HepG2 (cell line): ENCODE results near the gene TNS1. TPM values are rescaled to one million over a fixed set of nuclear protein-coding genes. Genes with fewer than 3 reads are reported as not detected.

Experiments
- ATAC-seq: fragments of 200-7000 bp; cut with Tn5 transposase; 3 replicates; pipeline ENCODE4 v1.9.1; 2020; ENCODE audit warnings: mild to moderate bottlenecking, moderate library complexity
- BruUV-seq: library from RNA; stranded (reverse); fragments of 400-500 nt; replicated peaks from 2 replicates; lab custom pipeline; 2021; lab: Mats Ljungman, UMichigan
- CTCF ChIA-PET: fragments of 300-600 bp; formaldehyde crosslinking; extraction: SDS; loops from one replicate; lab custom pipeline; 2021; ENCODE audit warnings: low total read pairs, inconsistent platforms, low intra/inter-chr PET ratio; lab: Yijun Ruan, JAX
- POLR2A ChIA-PET: fragments of 350-600 bp; sonication (Branson Sonifier 250); formaldehyde crosslinking; loops from one replicate; lab custom pipeline; 2020; ENCODE audit warnings: antibody characterized with exemption, inconsistent platforms; lab: Yijun Ruan, JAX
- DNase-seq: peaks from one replicate; pipeline ENCODE4 v3.0.0-alpha.2; 2015; ENCODE audit warnings: low spot score
- FAIRE-seq: peaks from 3 replicates; lab custom pipeline; 2011; peaks lifted over from hg19 to GRCh38; lab: Jason Lieb, UNC
- H2AFZ ChIP-seq: one replicate; pipeline ENCODE4 v1.6.1; 2011; ENCODE audit warnings: low read length, inconsistent platforms
- H3K27ac ChIP-seq: fragments of 300-600 bp; 3 replicates; pipeline ENCODE4 v1.8.0; 2011; ENCODE audit warnings: mixed run types, mild to moderate bottlenecking, mixed read lengths, low read length, inconsistent platforms; ENCODE audit not compliant: insufficient read depth; ENCODE audit errors: extremely low read length
- H3K27me3 ChIP-seq, 2 experiments: fragments of 200-600 bp in 1 of 2; 2 replicates in 1 of 2; 3 replicates in 1 of 2; pipeline versions ENCODE4 v1.6.0 to v1.8.0; 2011; ENCODE audit warnings: low read length in 2 of 2, mild to moderate bottlenecking in 2 of 2, moderate library complexity in 2 of 2, inconsistent platforms in 1 of 2; ENCODE audit not compliant: insufficient read depth in 2 of 2, control insufficient read depth in 1 of 2
- H3K36me3 ChIP-seq, 2 experiments: fragments of 200-600 bp in 1 of 2; replicated peaks in 1 of 2; 2 replicates in 1 of 2; 3 replicates in 1 of 2; pipeline versions ENCODE4 v1.5.1 to v1.8.0; 2011; ENCODE audit warnings: low read length in 2 of 2, inconsistent platforms in 1 of 2; ENCODE audit not compliant: insufficient read depth in 2 of 2, control insufficient read depth in 1 of 2
- H3K4me1 ChIP-seq: 2 replicates; pipeline ENCODE4 v1.5.1; 2012; ENCODE audit warnings: low read length, inconsistent platforms; ENCODE audit not compliant: insufficient read depth
- H3K4me2 ChIP-seq: 2 replicates; pipeline ENCODE4 v1.6.0; 2011; ENCODE audit warnings: low read depth, low read length, inconsistent platforms
- H3K4me3 ChIP-seq, 3 experiments: fragments of 200-600 bp in 1 of 3; sonication (generic), shearing (Covaris generic) in 1 of 3; replicated peaks in 1 of 3; 2 replicates each; pipeline ENCODE4 v1.5.1; 2011 to 2016; ENCODE audit warnings: low read length in 3 of 3, inconsistent platforms in 2 of 3, low read depth in 2 of 3, mild to moderate bottlenecking in 2 of 3, control low read depth in 1 of 3, mixed read lengths in 1 of 3; ENCODE audit not compliant: insufficient read depth in 1 of 3
- H3K79me2 ChIP-seq: one replicate; pipeline ENCODE4 v1.6.1; 2011; ENCODE audit warnings: low read length, inconsistent platforms; ENCODE audit not compliant: insufficient read depth
- H3K9ac ChIP-seq: 2 replicates; pipeline ENCODE4 v1.6.0; 2011; ENCODE audit warnings: mild to moderate bottlenecking, low read depth, low read length, inconsistent platforms; ENCODE audit not compliant: insufficient read depth
- H3K9me3 ChIP-seq: 2 replicates; pipeline ENCODE4 v1.5.1; 2012; ENCODE audit warnings: mild to moderate bottlenecking, low read length
- H4K20me1 ChIP-seq: 2 replicates; pipeline ENCODE4 v1.6.0; 2011; ENCODE audit warnings: inconsistent platforms, mild to moderate bottlenecking, low read length, moderate library complexity; ENCODE audit not compliant: insufficient read depth
- ATF7-NPFF ChIP-seq: sonication (generic); formaldehyde crosslinking; IDR thresholded peaks from 2 replicates; pipeline ENCODE4 v1.8.1; 2023; ENCODE audit warnings: mild to moderate bottlenecking, low read depth, missing genetic modification reagents, moderate library complexity
- ESRRA ChIP-seq: sonication (generic); formaldehyde crosslinking; IDR thresholded peaks from 2 replicates; pipeline ENCODE4 v1.5.1; 2020; ENCODE audit warnings: mild to moderate bottlenecking, low read depth, missing genetic modification reagents
- HDAC1 ChIP-seq: sonication (generic); formaldehyde crosslinking; IDR thresholded peaks from 2 replicates; pipeline ENCODE4 v1.5.1; 2020; ENCODE audit warnings: mild to moderate bottlenecking, missing genetic modification reagents
- HNF4G ChIP-seq, 2 experiments: sonication (generic) in 1 of 2; formaldehyde crosslinking in 1 of 2; IDR thresholded peaks; 2 replicates each; pipeline versions ENCODE4 v1.4.0 to v1.6.1; 2011 to 2020; ENCODE audit warnings: borderline replicate concordance in 2 of 2, low read depth in 2 of 2, mild to moderate bottlenecking in 2 of 2, low read length in 1 of 2, missing genetic modification reagents in 1 of 2, moderate library complexity in 1 of 2
- IRX3 ChIP-seq: sonication (generic); formaldehyde crosslinking; IDR thresholded peaks from 2 replicates; pipeline ENCODE4 v1.8.1; 2023; ENCODE audit warnings: mild to moderate bottlenecking, low read depth, missing genetic modification reagents, borderline replicate concordance
- MBD4 ChIP-seq: IDR thresholded peaks from 2 replicates; pipeline ENCODE4 v1.6.1; 2012; ENCODE audit warnings: low read length, inconsistent platforms, borderline replicate concordance
- MTA1 ChIP-seq: sonication (generic); formaldehyde crosslinking; IDR thresholded peaks from 2 replicates; pipeline ENCODE4 v1.4.0; 2020; ENCODE audit warnings: missing genetic modification reagents, mild to moderate bottlenecking, borderline replicate concordance
- SMYD3 ChIP-seq: sonication (generic); formaldehyde crosslinking; IDR thresholded peaks from 2 replicates; pipeline ENCODE4 v1.8.1; 2023; ENCODE audit warnings: mild to moderate bottlenecking, missing genetic modification reagents
- SOX6 ChIP-seq, 2 experiments: fragments of 450-650 bp in 1 of 2; sonication (generic) in 1 of 2; formaldehyde crosslinking in 1 of 2; IDR thresholded peaks; 2 replicates each; pipeline versions ENCODE4 v1.4.0 to v1.6.1; 2017 to 2020; ENCODE audit warnings: antibody characterized with exemption in 1 of 2, mild to moderate bottlenecking in 1 of 2, missing genetic modification reagents in 1 of 2
- TBX3 ChIP-seq: fragments of 450-650 bp; IDR thresholded peaks from 2 replicates; pipeline ENCODE4 v1.6.1; 2017; ENCODE audit warnings: antibody characterized with exemption, mild to moderate bottlenecking, inconsistent platforms, borderline replicate concordance
- ZKSCAN1 ChIP-seq: fragments of 150-350 bp; IDR thresholded peaks from 2 replicates; pipeline ENCODE4 v1.6.1; 2014; ENCODE audit warnings: low read length
- ZNF10 ChIP-seq: sonication (generic); formaldehyde crosslinking; IDR thresholded peaks from 2 replicates; pipeline ENCODE4 v1.4.0; 2020; ENCODE audit warnings: mild to moderate bottlenecking, low read depth, missing genetic modification reagents, borderline replicate concordance
- ZNF282 ChIP-seq: fragments of 450-650 bp; IDR thresholded peaks from 2 replicates; pipeline ENCODE4 v1.6.1; 2018; ENCODE audit not compliant: partially characterized antibody
- ZNF296 ChIP-seq: sonication (generic); formaldehyde crosslinking; conservative IDR thresholded peaks from 2 replicates; pipeline ENCODE4 v1.5.0; 2020; ENCODE audit warnings: mild to moderate bottlenecking, missing genetic modification reagents
- ZNF737 ChIP-seq: sonication (generic); formaldehyde crosslinking; IDR thresholded peaks from 2 replicates; pipeline ENCODE4 v1.5.0; 2020; ENCODE audit warnings: missing genetic modification reagents, mild to moderate bottlenecking, borderline replicate concordance
- ZNF782 ChIP-seq: sonication (generic); formaldehyde crosslinking; IDR thresholded peaks from 2 replicates; pipeline ENCODE4 v1.4.0; 2020; ENCODE audit warnings: missing genetic modification reagents, mild to moderate bottlenecking, borderline replicate concordance
- ZSCAN25 ChIP-seq: sonication (generic); formaldehyde crosslinking; IDR thresholded peaks from 2 replicates; pipeline ENCODE4 v1.8.0; 2022; ENCODE audit warnings: mild to moderate bottlenecking, missing genetic modification reagents
- WGBS: methylation state at CpG from one replicate; pipeline ENCODE4 v1.1.6; 2017; ENCODE audit warnings: low lambda C conversion rate; 5-methylcytosine and 5-hydroxymethylcytosine counted together
- in situ Hi-C: cut with HindIII; loops from 2 replicates; pipeline ENCODE4 v1.10.0; 2017; ENCODE audit warnings: low pct_unique_long_range_greater_than_20kb; ENCODE audit not compliant: extremely low pct_ligation_motif_present
- intact Hi-C: fragments of 100-400 bp; cut with micrococcal nuclease; formaldehyde crosslinking; loops from one replicate; pipeline ENCODE4 v1.10.0; 2022; ENCODE audit not compliant: unreplicated experiment
- polyA plus RNA-seq, 8 experiments: library from polyadenylated mRNA; depleted of rRNA in 3 of 8; stranded (reverse) in 7 of 8; unstranded in 1 of 8; fragments of >200 nt; fragmentation: Illumina TruSeq in 4 of 8; extraction: Trizol in 4 of 8; gene quantifications; 2 replicates each; pipeline versions ENCODE4 v1.2.1 to v1.2.3, GENCODE V29; 2011 to 2016; ENCODE audit warnings: low read depth in 4 of 8, missing spikeins in 1 of 8, mixed read lengths in 1 of 8; ENCODE audit not compliant: insufficient read depth in 1 of 8
- total RNA-seq, 5 experiments: library from RNA; depleted of rRNA; stranded (reverse); fragments of >200 nt; fragmentation: Illumina TruSeq; extraction: Trizol; gene quantifications; 2 replicates each; pipeline ENCODE4 v1.2.3, GENCODE V29; 2016; ENCODE audit warnings: low read depth in 1 of 5
- TF ChIP-seq, protein P1 (sequence below): sonication (generic); formaldehyde crosslinking; IDR thresholded peaks from 2 replicates; pipeline ENCODE4 v1.4.0; 2020; ENCODE audit warnings: missing genetic modification reagents, borderline replicate concordance
- TF ChIP-seq, protein P2 (sequence below): sonication (generic); formaldehyde crosslinking; IDR thresholded peaks from 2 replicates; pipeline ENCODE4 v1.8.1; 2023; ENCODE audit warnings: mild to moderate bottlenecking, missing genetic modification reagents

The TNS1 gene
- total and polyA plus RNA-seq, 2 of the 13 experiments (the other 11 are each of a cell fraction or from before 2014, with no cell fraction given) = 1.9 to 118 TPM

DNA sequence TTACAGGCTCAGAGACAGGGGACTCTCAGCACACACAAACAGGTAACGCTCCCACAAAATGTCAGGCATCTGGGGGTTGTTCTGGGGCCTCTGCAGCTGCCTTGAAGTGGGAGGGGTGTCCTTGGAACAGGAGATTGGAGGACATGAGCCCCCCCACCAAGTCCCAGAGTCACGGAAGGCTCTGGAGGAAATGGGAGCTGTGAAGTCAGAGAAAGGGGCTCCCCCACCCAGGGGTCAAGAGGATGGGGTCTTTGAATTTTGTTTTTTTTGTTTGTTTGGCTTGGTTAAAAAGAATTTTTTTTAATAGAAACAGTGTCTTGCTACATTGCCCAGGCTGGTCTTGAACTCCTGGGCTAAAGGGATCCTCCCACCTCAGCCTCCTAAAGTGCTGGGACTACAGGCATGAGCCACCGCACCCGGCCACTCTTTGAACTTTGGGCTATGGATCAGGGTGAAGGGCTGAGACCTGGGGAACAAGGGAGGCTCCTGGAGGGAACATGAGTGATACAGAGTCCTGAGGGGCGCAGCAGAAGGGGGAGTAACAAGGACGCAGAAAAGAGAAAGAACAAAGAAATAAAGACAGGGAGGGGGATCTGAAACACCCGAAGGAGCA, 46.8 kb downstream of the TNS1 start:
- in situ Hi-C loops = no loop called here

More for the DNA sequence above, 46.8 kb downstream of the TNS1 start:
- ATAC-seq (no peak), FAIRE-seq (no peak), DNase-seq (no peak)
- Histone ChIP-seq H3K79me2 (no peaks in the 10 kb centered on the region), H3K36me3 (no peaks in the 10 kb centered on the region), H3K9ac (no peak overlapping the region), H3K4me1 (no peaks in the 10 kb centered on the region), H4K20me1 (no peaks in the 10 kb centered on the region), H3K4me3 (no peak overlapping the region), H3K9me3 (no peaks in the 10 kb centered on the region), H3K27me3 (peaks cover 5 to 74% of the 10 kb centered on the region in 2 experiments; a peak in 4 of 5 replicates), H3K4me2 (no peak overlapping the region), H2AFZ (no peak overlapping the region), H3K27ac (no peak overlapping the region)
- ChIA-PET CTCF (no interaction called here), POLR2A (no interaction called here)
- WGBS = 40% methylated on average over 7 of the region's 7 CpGs
- intact Hi-C loops = no loop called here
- BruUV-seq = no TSS peak
- no peak for TF ChIP-seq TBX3
- TF ChIP-seq SOX6 (IDR thresholded peaks at IDR 0.05) = no peak
- TF ChIP-seq SOX6 (CRISPR knock-in tag; IDR thresholded peaks at IDR 0.05) = no peak
- no peak for TF ChIP-seq ZNF282
- TF ChIP-seq ZNF10 (CRISPR knock-in tag) = no peak
- TF ChIP-seq IRX3 (CRISPR knock-in tag) = no peak
- no peak for TF ChIP-seq MBD4
- no peak for TF ChIP-seq ATF7-NPFF (CRISPR knock-in tag)
- no peak for TF ChIP-seq MTA1 (CRISPR knock-in tag)
- TF ChIP-seq ZNF737 (CRISPR knock-in tag) = no peak
- TF ChIP-seq, protein P1, sequence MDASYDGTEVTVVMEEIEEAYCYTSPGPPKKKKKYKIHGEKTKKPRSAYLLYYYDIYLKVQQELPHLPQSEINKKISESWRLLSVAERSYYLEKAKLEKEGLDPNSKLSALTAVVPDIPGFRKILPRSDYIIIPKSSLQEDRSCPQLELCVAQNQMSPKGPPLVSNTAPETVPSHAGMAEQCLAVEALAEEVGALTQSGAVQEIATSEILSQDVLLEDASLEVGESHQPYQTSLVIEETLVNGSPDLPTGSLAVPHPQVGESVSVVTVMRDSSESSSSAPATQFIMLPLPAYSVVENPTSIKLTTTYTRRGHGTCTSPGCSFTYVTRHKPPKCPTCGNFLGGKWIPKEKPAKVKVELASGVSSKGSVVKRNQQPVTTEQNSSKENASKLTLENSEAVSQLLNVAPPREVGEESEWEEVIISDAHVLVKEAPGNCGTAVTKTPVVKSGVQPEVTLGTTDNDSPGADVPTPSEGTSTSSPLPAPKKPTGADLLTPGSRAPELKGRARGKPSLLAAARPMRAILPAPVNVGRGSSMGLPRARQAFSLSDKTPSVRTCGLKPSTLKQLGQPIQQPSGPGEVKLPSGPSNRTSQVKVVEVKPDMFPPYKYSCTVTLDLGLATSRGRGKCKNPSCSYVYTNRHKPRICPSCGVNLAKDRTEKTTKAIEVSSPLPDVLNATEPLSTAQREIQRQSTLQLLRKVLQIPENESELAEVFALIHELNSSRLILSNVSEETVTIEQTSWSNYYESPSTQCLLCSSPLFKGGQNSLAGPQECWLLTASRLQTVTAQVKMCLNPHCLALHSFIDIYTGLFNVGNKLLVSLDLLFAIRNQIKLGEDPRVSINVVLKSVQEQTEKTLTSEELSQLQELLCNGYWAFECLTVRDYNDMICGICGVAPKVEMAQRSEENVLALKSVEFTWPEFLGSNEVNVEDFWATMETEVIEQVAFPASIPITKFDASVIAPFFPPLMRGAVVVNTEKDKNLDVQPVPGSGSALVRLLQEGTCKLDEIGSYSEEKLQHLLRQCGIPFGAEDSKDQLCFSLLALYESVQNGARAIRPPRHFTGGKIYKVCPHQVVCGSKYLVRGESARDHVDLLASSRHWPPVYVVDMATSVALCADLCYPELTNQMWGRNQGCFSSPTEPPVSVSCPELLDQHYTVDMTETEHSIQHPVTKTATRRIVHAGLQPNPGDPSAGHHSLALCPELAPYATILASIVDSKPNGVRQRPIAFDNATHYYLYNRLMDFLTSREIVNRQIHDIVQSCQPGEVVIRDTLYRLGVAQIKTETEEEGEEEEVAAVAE = no peak
- no peak for TF ChIP-seq HNF4G (IDR thresholded peaks at IDR 0.05; ENCODE audit: borderline replicate concordance, low read depth, low read length)
- TF ChIP-seq HNF4G (CRISPR knock-in tag; IDR thresholded peaks at IDR 0.05; ENCODE audit: borderline replicate concordance, low read depth) = no peak
- TF ChIP-seq HDAC1 = no peak
- no peak for TF ChIP-seq SMYD3 (CRISPR knock-in tag)
- no peak for TF ChIP-seq ZKSCAN1
- TF ChIP-seq ZNF296 = no peak
- no peak for TF ChIP-seq ESRRA (CRISPR knock-in tag)
- no peak for TF ChIP-seq ZNF782 (CRISPR knock-in tag)
- TF ChIP-seq, protein P2, sequence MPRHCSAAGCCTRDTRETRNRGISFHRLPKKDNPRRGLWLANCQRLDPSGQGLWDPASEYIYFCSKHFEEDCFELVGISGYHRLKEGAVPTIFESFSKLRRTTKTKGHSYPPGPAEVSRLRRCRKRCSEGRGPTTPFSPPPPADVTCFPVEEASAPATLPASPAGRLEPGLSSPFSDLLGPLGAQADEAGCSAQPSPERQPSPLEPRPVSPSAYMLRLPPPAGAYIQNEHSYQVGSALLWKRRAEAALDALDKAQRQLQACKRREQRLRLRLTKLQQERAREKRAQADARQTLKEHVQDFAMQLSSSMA (CRISPR knock-in tag) = no peak
- TF ChIP-seq ZSCAN25 (CRISPR knock-in tag) = no peak
